GM13976 (cell line): Measurements from ENCODE around the gene MKI67.

Experiments used
- DNase-seq: peaks from one replicate; pipeline ENCODE4 v3.0.0; 2012; ENCODE audit warnings: low spot score
- in situ Hi-C: fragments of 300-500 bp; cut with MboI; formaldehyde crosslinking; loops from one replicate; pipeline ENCODE4 v1.12.0; 2022; ENCODE audit warnings: low sequenced_read_pairs, mixed read lengths, inconsistent platforms; ENCODE audit not compliant: unreplicated experiment
- TF ChIP-seq, protein P1 (sequence below): IDR thresholded peaks from 2 replicates; pipeline ENCODE4 v1.5.1; 2012; ENCODE audit warnings: borderline replicate concordance, mild to moderate bottlenecking; ENCODE audit not compliant: insufficient read depth; ENCODE audit errors: extremely low read depth, missing control alignments, control extremely low read depth

The MKI67 gene

GRCh38 chr10:128061306-128062300, 64.6 kb downstream of the MKI67 start:
- in situ Hi-C loops = no loop called here
- DNase-seq = no peak
- TF ChIP-seq, protein P1, sequence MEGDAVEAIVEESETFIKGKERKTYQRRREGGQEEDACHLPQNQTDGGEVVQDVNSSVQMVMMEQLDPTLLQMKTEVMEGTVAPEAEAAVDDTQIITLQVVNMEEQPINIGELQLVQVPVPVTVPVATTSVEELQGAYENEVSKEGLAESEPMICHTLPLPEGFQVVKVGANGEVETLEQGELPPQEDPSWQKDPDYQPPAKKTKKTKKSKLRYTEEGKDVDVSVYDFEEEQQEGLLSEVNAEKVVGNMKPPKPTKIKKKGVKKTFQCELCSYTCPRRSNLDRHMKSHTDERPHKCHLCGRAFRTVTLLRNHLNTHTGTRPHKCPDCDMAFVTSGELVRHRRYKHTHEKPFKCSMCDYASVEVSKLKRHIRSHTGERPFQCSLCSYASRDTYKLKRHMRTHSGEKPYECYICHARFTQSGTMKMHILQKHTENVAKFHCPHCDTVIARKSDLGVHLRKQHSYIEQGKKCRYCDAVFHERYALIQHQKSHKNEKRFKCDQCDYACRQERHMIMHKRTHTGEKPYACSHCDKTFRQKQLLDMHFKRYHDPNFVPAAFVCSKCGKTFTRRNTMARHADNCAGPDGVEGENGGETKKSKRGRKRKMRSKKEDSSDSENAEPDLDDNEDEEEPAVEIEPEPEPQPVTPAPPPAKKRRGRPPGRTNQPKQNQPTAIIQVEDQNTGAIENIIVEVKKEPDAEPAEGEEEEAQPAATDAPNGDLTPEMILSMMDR = no peak

GRCh38 chr10:128060341-128061250, 65.6 kb downstream of the MKI67 start:
- no peak for DNase-seq
- TF ChIP-seq, protein P1 = no peak
- in situ Hi-C loops = no loop called here

- in situ Hi-C loops = no loop called here
- DNase-seq = no peak
- TF ChIP-seq, protein P1 = no peak
These were observed 66.3 kb downstream of the MKI67 start for GRCh38 chr10:128059982-128060293.

- TF ChIP-seq, protein P1 = no peak
- DNase-seq = no peak
- in situ Hi-C loops = no loop called here
These were observed 66.8 kb downstream of the MKI67 start for GRCh38 chr10:128059266-128059981.

GRCh38 chr10:128058750-128059134, 67.5 kb downstream of the MKI67 start:
- in situ Hi-C loops = no loop called here
- no peak for DNase-seq
- TF ChIP-seq, protein P1 = no peak
